ENCODE results near the gene GADD45G. TPM values are rescaled to one million over a fixed set of nuclear protein-coding genes. Genes with fewer than 3 reads are reported as not detected.

The GADD45G gene
- total and polyA plus RNA-seq, 9 donors = 9.8 to 19.2 (median 12.1) TPM

- peaks cover 28% of the 10 kb centered on the region for H3K27me3 ChIP-seq (ENCODE audit: control insufficient read depth, insufficient read depth, low read length)
- H3K27ac ChIP-seq (ENCODE audit: low read length) = no peak overlapping the region
Observed at GRCh38 chr9:89619019-89619418, 14.2 kb downstream of the GADD45G start.

GRCh38 chr9:89619424-89620138 lies 14.8 kb downstream of the GADD45G start:
- peaks cover 30% of the 10 kb centered on the region for H3K27me3 ChIP-seq (ENCODE audit: control insufficient read depth, insufficient read depth, low read length)
- H3K36me3 ChIP-seq (ENCODE audit: control insufficient read depth, insufficient read depth, low read length) = no peaks in the 10 kb centered on the region
- no peaks in the 10 kb centered on the region for H3K9me3 ChIP-seq (replicated peaks; ENCODE audit: control insufficient read depth, low read depth, low read length)
- 96% methylated on average over 2 of the region's 3 CpGs for WGBS (ENCODE audit: insufficient coverage)
- H3K27ac ChIP-seq (ENCODE audit: low read length) = no peak overlapping the region
- no peak overlapping the region for H3K4me3 ChIP-seq (ENCODE audit: low read length)
- DNase-seq = no peak
- peaks cover 33% of the 10 kb centered on the region for H3K4me1 ChIP-seq (ENCODE audit: control insufficient read depth, insufficient read depth, low read length)

More at GRCh38 chr9:89619019-89619418, 14.2 kb downstream of the GADD45G start:
- no CpG with 5 or more reads among the region's 1 CpG for WGBS (ENCODE audit: insufficient coverage)
- Histone ChIP-seq H3K4me3 (ENCODE audit: low read length) (no peak overlapping the region), H3K9me3 (replicated peaks; ENCODE audit: control insufficient read depth, low read depth, low read length) (no peaks in the 10 kb centered on the region), H3K4me1 (ENCODE audit: control insufficient read depth, insufficient read depth, low read length) (peaks cover 33% of the 10 kb centered on the region), H3K36me3 (ENCODE audit: control insufficient read depth, insufficient read depth, low read length) (no peaks in the 10 kb centered on the region)
- DNase-seq = no peak

DNA sequence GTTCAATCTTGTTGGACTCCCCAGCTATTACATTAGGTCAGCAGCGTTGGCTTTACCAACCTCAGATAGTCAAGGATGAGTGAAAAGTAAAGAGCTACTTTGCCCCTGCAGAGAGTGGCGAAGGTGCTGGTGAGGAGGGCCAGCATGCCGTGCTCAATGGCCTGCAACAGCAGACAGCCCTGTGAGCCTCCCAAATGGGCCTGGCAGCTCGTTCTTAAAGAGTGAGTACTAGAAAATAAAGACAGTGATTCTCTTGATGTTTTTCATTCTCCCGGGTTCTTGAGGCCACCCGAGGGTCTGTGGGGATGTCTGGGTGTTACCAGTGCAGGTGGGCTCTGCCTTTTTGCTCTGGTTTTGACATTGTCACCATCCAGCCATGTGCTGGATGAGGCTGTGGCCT lies 16.2 kb downstream of the GADD45G start:
- Histone ChIP-seq H3K27ac (ENCODE audit: low read length) (no peak overlapping the region), H3K27me3 (ENCODE audit: control insufficient read depth, insufficient read depth, low read length) (peaks cover 25% of the 10 kb centered on the region), H3K9me3 (replicated peaks; ENCODE audit: control insufficient read depth, low read depth, low read length) (no peaks in the 10 kb centered on the region), H3K4me1 (ENCODE audit: control insufficient read depth, insufficient read depth, low read length) (peaks cover 29% of the 10 kb centered on the region), H3K4me3 (ENCODE audit: low read length) (no peak overlapping the region), H3K36me3 (ENCODE audit: control insufficient read depth, insufficient read depth, low read length) (no peaks in the 10 kb centered on the region)
- DNase-seq = no peak
- WGBS (ENCODE audit: insufficient coverage) = 88% methylated on average over 6 of the region's 6 CpGs

DNA sequence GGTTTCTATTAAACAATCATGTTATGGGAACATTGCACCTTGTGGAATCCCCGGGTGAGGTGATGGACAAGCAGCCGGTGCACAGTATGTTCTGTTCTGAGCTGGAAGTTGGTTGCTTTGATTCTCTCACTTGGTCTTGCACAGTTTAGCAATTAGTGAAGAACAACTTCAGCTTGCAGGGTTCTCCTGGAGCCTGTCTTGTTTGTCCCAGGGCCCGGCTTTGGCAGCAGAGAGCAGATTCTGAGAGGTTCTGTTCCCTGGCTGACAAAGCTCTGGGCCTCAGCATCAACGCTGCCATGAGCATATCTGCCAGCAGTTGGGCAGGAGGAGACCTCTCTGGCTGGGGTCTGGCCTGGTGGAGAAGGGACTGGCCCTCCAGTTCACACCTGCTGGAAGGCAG lies 16.9 kb downstream of the GADD45G start:
- DNase-seq = no peak
- 88% methylated on average over 1 of the region's 4 CpGs for WGBS (ENCODE audit: insufficient coverage)
- no peaks in the 10 kb centered on the region for H3K36me3 ChIP-seq (ENCODE audit: control insufficient read depth, insufficient read depth, low read length)
- H3K4me3 ChIP-seq (ENCODE audit: low read length) = no peak overlapping the region
- H3K4me1 ChIP-seq (ENCODE audit: control insufficient read depth, insufficient read depth, low read length) = peaks cover 29% of the 10 kb centered on the region
- no peak overlapping the region for H3K27ac ChIP-seq (ENCODE audit: low read length)
- no peaks in the 10 kb centered on the region for H3K9me3 ChIP-seq (replicated peaks; ENCODE audit: control insufficient read depth, low read depth, low read length)
- peaks cover 25% of the 10 kb centered on the region for H3K27me3 ChIP-seq (ENCODE audit: control insufficient read depth, insufficient read depth, low read length)

GRCh38 chr9:89622933-89623861 lies 18.4 kb downstream of the GADD45G start:
- H3K4me3 ChIP-seq (ENCODE audit: low read length) = no peak overlapping the region

DNA sequence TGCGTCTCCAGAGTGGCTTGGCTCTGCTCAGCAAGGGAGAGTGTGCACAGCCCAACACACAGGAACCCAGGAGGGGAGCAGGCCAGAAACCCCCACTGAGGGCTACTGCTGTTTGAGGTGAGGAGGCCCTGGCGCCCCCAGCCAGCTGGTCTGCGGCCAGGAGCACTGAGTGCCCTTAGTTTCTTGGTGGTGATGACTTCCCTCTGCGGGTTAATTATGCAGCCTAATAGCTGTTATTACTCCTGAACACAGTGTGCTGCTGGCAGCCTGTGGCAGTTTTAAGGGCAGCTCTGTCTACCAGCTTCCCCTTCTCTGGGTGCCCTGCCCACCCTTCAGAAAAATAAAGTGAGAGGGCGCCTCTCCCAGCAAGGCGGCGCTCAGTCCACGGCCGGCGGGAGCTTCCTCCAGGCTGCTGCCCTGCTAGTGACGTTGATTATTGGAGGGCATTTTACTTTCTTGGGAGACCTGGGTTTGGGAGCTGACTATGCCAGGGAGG lies 19.2 kb downstream of the GADD45G start:
- Histone ChIP-seq H3K4me1 (ENCODE audit: control insufficient read depth, insufficient read depth, low read length) (peaks cover 31% of the 10 kb centered on the region), H3K9me3 (replicated peaks; ENCODE audit: control insufficient read depth, low read depth, low read length) (no peaks in the 10 kb centered on the region), H3K36me3 (ENCODE audit: control insufficient read depth, insufficient read depth, low read length) (no peaks in the 10 kb centered on the region), H3K27ac (ENCODE audit: low read length) (no peak overlapping the region), H3K27me3 (ENCODE audit: control insufficient read depth, insufficient read depth, low read length) (peaks cover 23% of the 10 kb centered on the region), H3K4me3 (ENCODE audit: low read length) (no peak overlapping the region)
- 71% methylated on average over 11 of the region's 11 CpGs for WGBS (ENCODE audit: insufficient coverage)
- no peak for DNase-seq

More at GRCh38 chr9:89622933-89623861, 18.4 kb downstream of the GADD45G start:
- 52% methylated on average over 19 of the region's 20 CpGs for WGBS (ENCODE audit: insufficient coverage)
- no peak overlapping the region for H3K27ac ChIP-seq (ENCODE audit: low read length)
- peak; percentile 48 for DNase-seq
- H3K9me3 ChIP-seq (replicated peaks; ENCODE audit: control insufficient read depth, low read depth, low read length) = no peaks in the 10 kb centered on the region
- peaks cover 23% of the 10 kb centered on the region for H3K27me3 ChIP-seq (ENCODE audit: control insufficient read depth, insufficient read depth, low read length)
- H3K36me3 ChIP-seq (ENCODE audit: control insufficient read depth, insufficient read depth, low read length) = no peaks in the 10 kb centered on the region
- H3K4me1 ChIP-seq (ENCODE audit: control insufficient read depth, insufficient read depth, low read length) = peaks cover 31% of the 10 kb centered on the region

DNA sequence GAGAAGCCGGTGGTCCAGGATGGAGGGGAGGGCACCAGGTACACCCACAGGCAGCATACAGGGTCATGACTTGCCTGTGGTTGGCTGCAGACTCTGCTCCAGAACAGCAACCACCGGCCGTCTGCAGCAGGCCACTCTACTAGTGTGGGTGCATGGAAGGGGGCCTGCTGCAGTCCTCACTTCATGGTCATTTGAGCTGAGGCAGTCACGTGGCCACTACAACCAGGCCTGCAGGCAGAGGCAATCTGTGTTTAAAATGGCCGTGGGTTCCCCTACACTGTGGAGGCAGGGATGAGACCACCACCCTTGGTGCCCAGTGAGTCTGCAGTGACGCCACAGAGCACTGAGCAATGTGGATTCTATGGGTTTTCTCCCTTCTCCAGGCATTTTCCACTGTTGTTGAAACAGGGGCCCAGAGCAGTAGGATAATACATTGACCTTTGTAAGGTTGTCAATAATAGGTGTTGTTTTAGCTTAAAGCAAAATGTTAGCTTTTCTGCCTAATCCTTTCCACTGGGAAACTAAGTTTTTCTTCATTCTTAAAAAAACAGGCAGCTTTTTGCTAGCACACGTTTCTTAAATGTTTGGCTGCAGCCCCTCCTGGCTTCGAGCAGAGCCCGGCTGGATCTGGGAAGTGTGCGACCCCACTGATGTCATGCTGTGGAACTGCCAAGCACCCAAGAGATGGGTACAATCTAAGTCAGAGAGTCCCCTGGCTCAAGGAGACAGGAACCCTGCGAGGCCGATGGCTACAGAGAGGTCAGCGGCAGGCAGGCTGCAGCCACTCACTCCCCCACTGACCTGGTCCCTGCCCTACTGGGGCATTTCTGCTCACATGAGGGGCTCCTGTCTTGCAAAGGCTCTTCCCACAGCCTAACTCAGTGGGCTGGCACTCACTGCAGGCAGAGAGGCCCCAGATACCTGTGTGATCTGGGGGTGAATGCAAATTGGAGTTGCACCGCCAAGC lies 21.2 kb downstream of the GADD45G start:
- 58% methylated on average over 11 of the region's 14 CpGs for WGBS (ENCODE audit: insufficient coverage)
- Histone ChIP-seq H3K27ac (ENCODE audit: low read length) (no peak overlapping the region), H3K36me3 (ENCODE audit: control insufficient read depth, insufficient read depth, low read length) (no peaks in the 10 kb centered on the region), H3K4me1 (ENCODE audit: control insufficient read depth, insufficient read depth, low read length) (peaks cover 31% of the 10 kb centered on the region), H3K9me3 (replicated peaks; ENCODE audit: control insufficient read depth, low read depth, low read length) (no peaks in the 10 kb centered on the region), H3K4me3 (ENCODE audit: low read length) (no peak overlapping the region), H3K27me3 (ENCODE audit: control insufficient read depth, insufficient read depth, low read length) (peaks cover 16% of the 10 kb centered on the region)
- DNase-seq = no peak

- H3K9me3 ChIP-seq (replicated peaks; ENCODE audit: control insufficient read depth, low read depth, low read length) = no peaks in the 10 kb centered on the region
- no peak overlapping the region for H3K4me3 ChIP-seq (ENCODE audit: low read length)
- DNase-seq = no peak
- no peak overlapping the region for H3K27ac ChIP-seq (ENCODE audit: low read length)
- WGBS (ENCODE audit: insufficient coverage) = 71% methylated on average over 9 of the region's 11 CpGs
- H3K27me3 ChIP-seq (ENCODE audit: control insufficient read depth, insufficient read depth, low read length) = peaks cover 13% of the 10 kb centered on the region
- H3K36me3 ChIP-seq (ENCODE audit: control insufficient read depth, insufficient read depth, low read length) = no peaks in the 10 kb centered on the region
- H3K4me1 ChIP-seq (ENCODE audit: control insufficient read depth, insufficient read depth, low read length) = peaks cover 29% of the 10 kb centered on the region
Observed at GRCh38 chr9:89626741-89627265, 22.0 kb downstream of the GADD45G start.

DNA sequence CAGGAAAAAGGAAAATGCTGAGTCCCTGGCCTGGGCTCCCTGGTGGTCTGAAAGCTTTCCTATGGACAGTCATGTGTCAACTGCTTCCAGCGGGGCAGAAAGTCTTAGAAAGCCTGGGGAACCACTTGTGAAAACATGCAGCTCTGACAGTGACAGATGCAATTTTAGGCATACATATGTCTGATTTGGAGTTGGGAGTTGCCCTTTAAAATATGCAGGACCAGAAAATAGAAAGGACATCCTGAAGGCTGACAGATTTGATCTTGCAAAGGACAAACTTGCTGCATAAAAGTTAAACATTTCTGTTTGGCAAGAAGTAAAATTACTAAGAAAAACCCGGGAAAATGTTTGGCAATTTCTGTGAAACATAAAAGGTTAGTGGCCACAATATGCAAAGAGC lies 23.8 kb downstream of the GADD45G start:
- Histone ChIP-seq H3K4me3 (ENCODE audit: low read length) (no peak overlapping the region), H3K9me3 (replicated peaks; ENCODE audit: control insufficient read depth, low read depth, low read length) (no peaks in the 10 kb centered on the region), H3K4me1 (ENCODE audit: control insufficient read depth, insufficient read depth, low read length) (peaks cover 13% of the 10 kb centered on the region), H3K27me3 (ENCODE audit: control insufficient read depth, insufficient read depth, low read length) (peaks cover 24% of the 10 kb centered on the region), H3K27ac (ENCODE audit: low read length) (no peak overlapping the region), H3K36me3 (ENCODE audit: control insufficient read depth, insufficient read depth, low read length) (no peaks in the 10 kb centered on the region)
- DNase-seq = no peak
- 38% methylated on average over 1 of the region's 2 CpGs for WGBS (ENCODE audit: insufficient coverage)
